HG02885 (cell line): ENCODE measurements around the gene FAM83F.
"Not testable (repeated sequence)": the region's sequence is repeated elsewhere in the genome, so short reads cannot be mapped to it uniquely, and the experiment has no call there.

Source experiments
- ATAC-seq: cut with Tn5 transposase; IDR thresholded peaks from one replicate; pipeline ENCODE4 v1.9.1; 2021; ENCODE audit warnings: mild to moderate bottlenecking; ENCODE audit not compliant: unreplicated experiment, poor library complexity

Gene FAM83F

DNA sequence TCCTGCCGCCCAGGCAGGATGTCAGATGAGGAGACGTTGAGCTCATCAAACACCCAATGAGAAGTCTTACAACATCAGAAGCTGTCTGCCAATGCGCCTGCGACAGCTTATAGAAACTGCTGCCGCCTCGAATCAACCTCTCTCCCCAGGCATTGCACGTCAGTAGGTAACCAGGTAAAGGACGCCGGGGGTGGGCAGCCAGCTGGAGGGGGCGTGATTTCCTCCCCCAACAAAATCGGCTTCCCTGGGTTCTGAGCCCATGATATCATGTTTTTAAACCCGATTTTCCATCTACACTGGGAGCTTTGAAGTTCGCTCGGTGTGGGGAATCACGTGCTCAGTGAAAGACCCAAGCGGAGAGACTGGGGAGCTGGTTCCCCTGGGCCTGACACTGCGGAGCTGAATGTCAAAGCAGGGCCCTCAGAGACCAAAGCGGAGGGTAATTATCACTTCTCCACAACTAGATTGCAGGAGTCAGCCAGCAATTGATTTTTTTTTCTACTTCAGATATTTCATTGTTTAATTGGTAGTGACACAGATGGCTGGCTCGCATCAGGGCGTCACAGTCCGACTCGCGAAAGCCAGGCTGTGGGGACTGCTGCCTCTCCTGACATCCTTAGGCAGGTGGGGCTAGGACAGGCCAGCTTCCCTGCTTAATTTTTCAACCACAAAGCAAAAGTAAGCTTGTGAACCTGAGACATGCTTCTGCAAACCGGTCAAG is 15.4 kb downstream of the FAM83F start:
- ATAC-seq: no peak

DNA sequence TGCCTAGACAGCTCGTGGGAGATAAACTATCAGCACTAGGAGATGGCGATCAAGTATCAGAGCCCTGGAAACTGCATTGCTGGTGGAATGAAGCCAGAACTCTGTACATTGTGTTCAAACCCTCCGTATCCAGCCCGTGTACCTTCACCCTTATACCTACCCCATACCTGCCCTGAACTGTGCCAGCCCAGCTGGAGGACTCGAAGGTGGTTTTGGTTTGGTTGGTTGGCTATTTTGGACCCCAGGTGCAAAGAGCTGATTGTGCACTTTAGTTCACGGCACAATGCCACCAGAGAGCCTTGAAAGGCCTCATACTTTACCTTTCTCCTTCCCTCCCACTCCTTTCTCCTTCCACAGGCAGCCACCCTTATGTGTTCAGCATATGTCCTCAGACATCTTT is 16.0 kb downstream of the FAM83F start:
- no peak for ATAC-seq

GRCh38 chr22:40014667-40015248 is 20.0 kb downstream of the FAM83F start:
- ATAC-seq: no peak

DNA sequence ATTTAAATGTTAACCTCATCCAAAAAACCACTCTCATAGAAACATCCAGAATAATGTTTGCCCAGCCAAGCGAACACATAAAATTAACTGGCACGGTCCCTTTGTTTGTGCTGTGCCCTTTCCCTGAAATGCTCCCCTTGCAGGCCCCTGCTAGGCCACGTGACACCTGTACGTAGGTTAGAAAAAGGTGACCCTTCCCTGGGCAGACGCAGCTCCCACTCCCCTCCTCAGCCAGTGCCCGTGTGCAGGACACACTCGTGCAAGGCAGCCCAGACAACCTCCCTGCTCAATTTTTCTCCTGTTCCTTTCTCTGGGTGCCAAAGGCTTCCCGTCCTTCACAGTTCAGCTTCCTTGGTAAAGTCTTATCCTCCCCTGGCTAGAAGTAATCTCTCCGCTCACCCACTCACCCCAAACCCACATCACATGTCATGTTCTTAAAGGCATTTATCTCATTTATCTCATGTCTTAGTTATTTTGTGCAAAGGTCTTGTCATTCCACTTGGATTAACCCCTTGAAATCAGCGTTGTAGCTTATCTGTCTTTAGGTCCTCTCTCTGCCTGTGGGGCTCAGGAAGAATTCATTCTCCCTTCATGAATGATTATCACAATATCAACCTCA is 20.7 kb downstream of the FAM83F start:
- ATAC-seq: no peak

- ATAC-seq: no peak
These were observed 23.3 kb downstream of the FAM83F start for GRCh38 chr22:40018051-40018450.

GRCh38 chr22:40019100-40019499 is 24.3 kb downstream of the FAM83F start:
- ATAC-seq: no peak

GRCh38 chr22:40020956-40021355 is 26.2 kb downstream of the FAM83F start:
- no peak for ATAC-seq

DNA sequence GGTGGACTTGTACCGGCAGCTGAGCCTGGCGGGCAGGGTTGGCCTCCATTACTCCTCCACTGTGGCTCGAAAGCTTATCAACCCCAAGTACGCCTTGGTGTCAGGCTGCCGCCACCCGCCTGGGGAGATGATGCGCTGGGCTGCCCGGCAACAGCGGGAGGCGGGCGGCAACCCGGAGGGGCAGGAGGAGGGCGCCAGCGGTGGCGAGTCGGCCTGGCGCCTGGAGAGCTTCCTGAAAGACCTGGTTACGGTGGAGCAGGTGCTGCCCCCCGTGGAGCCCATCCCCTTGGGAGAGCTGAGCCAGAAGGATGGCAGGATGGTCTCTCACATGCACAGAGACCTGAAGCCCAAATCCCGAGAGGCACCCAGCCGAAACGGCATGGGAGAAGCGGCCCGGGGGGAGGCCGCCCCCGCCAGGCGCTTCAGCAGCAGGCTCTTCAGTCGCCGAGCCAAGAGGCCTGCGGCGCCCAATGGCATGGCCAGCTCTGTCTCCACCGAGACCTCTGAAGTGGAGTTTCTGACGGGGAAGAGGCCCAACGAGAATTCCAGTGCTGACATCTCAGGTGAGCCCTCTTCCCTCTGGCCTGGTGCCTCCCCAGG is 26.7 kb downstream of the FAM83F start:
- ATAC-seq: no peak

GRCh38 chr22:40022536-40023240 is 27.9 kb downstream of the FAM83F start:
- no peak for ATAC-seq

- ATAC-seq: no peak
These were observed 28.6 kb downstream of the FAM83F start for GRCh38 chr22:40023341-40023841.

DNA sequence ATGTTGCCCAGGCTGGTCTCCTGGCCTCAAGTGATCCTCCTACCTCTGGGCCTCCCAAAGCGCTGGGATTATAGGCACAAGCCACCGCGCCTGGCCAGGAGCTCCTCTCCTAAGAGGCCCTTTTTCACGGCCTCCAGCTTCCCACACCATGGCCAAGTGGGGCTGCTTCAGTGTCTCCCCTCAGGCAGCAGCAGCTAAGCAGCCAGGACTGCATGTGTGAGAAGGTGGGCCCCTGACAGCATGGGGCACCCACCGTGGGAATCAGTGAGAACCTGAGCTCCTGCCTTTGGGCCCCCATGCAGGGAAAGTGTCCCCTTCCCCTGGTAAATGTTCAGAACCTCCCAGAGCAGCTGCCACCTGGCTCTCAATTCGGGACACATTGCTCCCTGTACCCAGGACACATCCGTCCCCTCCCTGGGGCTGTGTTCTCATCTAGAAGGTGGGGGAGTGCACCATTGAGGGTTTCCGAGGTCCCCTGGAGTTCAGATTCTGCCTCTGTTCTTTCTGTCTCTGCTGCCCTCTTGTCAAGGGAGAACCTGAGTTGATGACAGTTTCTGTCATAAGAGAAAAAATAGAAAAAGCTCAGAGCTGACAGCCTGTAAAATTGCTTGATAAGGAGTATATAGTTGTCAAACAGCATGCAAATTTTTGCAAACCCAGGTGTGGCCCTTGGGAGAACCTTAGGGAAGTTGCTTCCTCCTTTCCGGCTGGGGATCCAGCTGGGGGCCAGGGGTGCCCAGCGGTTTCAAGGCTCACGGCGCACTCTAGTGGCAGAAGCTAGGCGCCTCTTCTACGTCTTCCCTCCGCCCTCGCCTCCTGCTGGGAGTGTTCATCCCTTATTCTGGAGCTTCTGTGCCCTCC is 29.7 kb downstream of the FAM83F start:
- ATAC-seq: no peak

DNA sequence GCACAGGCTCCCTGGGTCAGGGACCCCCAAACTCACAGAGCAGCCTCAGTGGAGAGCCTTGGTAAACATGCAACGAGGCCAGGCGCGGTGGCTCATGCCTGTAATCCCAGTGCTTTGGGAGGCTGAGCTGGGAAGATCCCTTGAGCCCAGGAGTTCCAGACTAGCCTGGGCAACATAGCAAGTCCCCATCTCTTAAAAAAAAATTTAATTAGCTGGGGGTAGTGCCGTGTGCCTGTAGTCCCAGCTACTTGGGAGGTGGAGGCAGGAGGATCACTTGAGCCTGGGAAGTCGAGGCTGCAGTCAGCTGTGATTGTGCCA is 30.3 kb downstream of the FAM83F start:
- ATAC-seq: not testable (repeated sequence)

GRCh38 chr22:40025856-40026255 is 31.1 kb downstream of the FAM83F start:
- no peak for ATAC-seq

DNA sequence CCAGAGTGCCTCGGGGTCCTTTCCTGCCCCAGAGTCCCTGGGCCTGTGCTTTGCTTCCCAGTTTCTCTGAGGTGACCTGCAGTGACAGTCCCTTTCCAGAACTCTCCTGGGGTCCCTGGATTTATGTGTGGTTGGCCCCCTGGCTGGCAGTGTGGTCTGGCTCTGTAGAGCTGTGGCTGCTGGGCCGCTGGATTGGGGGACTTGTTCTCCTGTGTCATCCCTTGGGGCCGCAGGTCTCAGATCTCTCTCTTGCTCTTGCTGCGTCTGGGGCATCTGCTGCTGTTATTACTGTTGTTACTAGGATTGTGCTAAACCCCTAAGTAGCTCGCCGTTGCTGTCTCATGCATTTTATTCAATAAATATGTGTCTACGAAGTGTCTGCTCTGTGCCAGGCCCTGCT is 31.9 kb downstream of the FAM83F start:
- ATAC-seq: no peak

DNA sequence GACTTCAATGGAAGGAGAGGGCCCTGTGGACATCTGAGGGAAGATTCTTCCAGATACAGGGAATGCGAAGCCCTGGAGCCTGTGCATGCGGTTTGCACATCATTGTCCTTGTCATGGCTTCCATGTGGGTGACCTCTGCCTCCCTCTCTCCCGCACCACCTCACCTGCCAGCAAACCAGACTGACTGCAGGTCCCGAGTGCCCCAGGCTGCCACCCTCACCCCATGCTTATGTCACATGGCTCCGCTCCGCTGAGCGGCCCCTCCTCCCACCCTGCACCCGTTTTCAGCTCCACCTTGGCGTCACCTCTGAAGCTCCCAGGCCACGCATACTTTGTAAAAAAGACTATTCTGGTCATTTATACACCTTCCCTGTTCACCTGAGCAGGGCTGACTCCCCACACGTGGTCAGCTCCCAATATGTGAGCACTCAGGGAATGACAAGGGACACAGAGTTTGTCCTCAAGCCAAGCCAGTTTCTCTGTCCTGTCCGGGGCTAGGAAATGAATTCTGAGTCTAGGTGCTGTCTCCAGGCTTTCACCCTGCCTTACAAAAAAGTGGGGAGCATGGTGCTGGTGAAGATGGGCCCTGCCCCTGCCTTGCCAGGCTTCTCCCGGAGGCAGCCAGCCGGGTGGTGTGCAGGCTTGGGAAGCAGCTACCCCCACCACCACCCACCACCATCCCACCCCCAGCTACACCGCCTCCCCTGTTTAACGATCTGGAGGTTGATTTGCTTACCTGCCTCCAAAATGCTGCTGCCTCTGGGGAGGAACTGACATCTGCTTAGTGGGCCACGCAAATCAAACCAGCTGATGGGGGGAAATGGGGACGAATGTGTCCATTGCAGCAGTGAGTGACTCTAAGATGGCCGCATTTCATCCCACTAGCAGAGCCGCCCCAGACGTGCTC is 32.7 kb downstream of the FAM83F start:
- no peak for ATAC-seq

DNA sequence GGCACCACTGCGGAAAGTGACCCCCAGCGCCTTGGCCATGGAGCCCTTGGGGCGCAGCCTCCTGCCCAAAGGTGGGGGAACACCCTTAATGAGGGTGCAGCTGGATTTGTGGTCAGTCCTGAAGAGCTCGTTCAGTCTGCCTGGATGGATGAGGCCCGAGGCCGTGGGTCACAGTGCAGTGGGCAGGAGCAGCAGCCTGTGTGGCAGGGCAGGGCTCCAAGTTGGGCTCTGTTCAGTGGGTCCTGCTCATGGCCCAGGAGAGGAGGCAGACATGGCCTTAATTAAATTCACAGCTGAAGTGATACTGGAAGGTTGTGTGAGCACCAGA is 33.3 kb downstream of the FAM83F start:
- ATAC-seq: no peak

- ATAC-seq: no peak
These were observed 34.6 kb downstream of the FAM83F start for GRCh38 chr22:40029189-40029890.

- ATAC-seq: no peak
These were observed 35.4 kb downstream of the FAM83F start for GRCh38 chr22:40030026-40030757.
